GM04504 (cell line): ENCODE data around the gene ZNF521.

ENCODE experiments used
- DNase-seq: peaks from one replicate; pipeline ENCODE4 v3.0.0-alpha.2; 2012; ENCODE audit warnings: low read depth

Gene ZNF521

GRCh38 chr18:25167612-25168410 lies 184.2 kb downstream of the ZNF521 start:
- DNase-seq = no peak

- DNase-seq = no peak
Measured at GRCh38 chr18:25166113-25166512, 185.9 kb downstream of the ZNF521 start.

- peak; percentile 9 for DNase-seq
Measured at GRCh38 chr18:25164848-25165811, 186.8 kb downstream of the ZNF521 start.

GRCh38 chr18:25164211-25164847 lies 187.6 kb downstream of the ZNF521 start:
- no peak for DNase-seq

DNA sequence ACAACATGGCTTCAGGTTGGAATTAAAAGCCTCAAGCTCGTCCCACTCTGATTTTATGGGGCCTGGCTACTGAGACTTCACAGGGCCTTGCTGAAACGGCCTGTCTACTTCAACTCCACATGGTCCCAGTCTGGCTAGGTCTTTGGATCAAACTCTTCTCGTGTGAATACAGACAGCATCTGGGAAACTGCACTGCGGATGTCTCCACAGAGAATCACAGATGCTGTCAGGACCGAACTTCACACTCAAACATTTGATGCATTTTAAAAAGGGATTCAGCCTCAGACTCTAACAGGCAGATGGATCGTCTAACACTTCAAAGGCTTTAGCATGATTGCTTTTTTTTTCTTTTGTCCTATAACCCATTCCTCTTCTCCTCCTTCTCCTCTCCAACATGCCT lies 198.5 kb downstream of the ZNF521 start:
- no peak for DNase-seq

DNA sequence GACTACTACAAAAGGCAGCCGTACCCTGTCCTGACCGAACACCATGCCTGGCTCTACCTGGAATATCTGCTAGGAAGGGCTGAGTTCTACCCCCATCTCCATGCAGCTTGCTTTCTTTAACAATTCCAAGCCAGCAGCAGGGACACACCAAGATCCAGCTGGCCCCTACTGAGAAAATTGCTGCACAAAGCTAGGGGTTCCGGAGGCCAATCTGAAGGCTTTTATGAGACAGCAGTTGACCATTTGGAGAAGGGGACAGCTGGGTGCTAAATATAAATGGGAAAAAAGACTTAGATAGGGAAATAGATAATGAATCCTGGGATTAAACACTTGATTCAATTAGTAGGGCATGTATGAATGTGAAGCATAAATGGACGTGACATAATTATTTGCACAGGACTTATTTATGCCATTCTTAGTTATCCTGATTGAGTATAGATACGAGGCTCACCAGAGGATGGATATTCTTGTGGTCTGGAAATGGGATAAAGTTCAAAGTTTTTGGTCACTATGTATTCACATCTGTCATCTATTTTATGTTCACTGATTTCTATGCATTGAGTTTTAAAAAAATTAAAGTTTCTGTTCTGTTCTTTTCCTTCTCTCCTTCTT lies 204.0 kb downstream of the ZNF521 start:
- DNase-seq = no peak

GRCh38 chr18:25146512-25146910 lies 205.5 kb downstream of the ZNF521 start:
- DNase-seq = no peak

- DNase-seq = no peak
Measured at GRCh38 chr18:25145731-25146511, 206.0 kb downstream of the ZNF521 start.

GRCh38 chr18:25144820-25145219 lies 207.1 kb downstream of the ZNF521 start:
- peak; percentile 39 for DNase-seq

DNA sequence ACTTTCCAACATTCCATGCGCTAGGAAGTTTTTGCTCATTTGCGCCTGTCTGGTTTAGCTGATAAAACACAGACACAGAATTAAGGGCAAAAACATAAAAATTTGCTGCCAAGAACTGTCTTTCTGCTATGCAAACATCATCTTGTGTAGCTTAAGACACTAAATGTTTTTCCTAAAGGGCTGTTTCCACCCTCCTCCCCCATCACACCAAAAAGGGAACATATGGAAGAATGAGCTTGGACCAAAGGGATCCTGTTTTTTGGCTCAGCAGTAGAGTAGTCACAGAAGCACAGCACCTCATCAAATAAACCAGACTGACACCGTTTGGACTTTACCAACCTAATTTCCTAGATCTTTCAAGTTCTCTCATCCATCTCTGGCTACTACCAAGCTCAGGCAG lies 210.1 kb downstream of the ZNF521 start:
- no peak for DNase-seq

- no peak for DNase-seq
Measured at GRCh38 chr18:25141399-25141798, 210.6 kb downstream of the ZNF521 start.

DNA sequence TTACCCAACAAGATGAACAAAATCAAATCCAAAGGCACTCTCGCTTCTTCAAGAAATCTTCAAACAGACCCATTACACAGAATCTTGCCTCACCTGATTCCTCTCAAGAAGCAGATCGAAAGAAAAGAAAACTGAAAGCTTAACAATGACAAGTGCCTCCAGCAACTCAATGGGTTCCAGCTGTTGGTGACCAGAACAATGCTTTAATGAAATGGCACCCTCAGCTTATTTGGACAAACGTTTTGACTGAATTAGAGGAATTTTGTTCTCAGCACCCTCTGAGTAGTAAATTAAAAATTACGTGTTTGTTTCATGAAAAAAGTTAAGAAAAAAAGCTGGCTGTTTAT lies 211.0 kb downstream of the ZNF521 start:
- no peak for DNase-seq

- no peak for DNase-seq
Measured at GRCh38 chr18:25140124-25140961, 211.6 kb downstream of the ZNF521 start.

- no peak for DNase-seq
Measured at GRCh38 chr18:25137197-25137472, 214.8 kb downstream of the ZNF521 start.

DNA sequence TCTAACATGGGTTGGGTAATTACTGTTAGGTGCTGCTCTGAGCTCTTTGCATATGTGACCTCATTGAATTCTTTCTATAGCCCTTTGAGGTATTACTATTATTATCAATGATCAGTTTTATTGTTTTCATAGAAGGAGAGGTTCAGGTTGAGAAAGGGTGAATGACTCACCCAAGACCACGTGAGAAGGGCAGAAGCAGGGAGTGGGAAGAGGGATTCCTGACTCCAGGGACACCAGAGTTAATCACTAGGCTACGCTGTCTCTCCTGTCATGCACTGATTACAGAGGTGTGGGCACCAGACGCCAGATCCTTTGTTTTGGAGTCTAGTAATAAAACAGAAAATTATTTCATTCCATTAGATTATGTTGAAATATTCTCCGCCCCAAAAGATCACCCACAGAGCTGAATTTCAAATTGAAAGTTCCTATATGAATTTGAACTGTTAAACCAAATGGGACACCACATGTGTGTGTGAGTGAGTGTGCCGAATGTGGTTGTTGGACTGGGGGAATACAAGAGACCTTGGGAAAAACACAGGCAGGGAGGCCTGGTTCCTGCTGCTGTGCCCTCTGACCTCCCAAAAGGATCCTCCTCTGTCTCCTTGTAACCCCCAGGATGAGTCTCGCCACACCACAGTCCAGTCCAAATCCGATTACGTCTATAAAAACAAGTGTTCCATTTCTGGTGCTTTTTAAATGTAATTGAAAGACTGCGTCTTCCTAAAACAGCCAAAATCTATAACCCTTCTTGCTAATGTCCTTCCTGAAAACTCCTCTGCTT lies 215.4 kb downstream of the ZNF521 start:
- DNase-seq = no peak

- no peak for DNase-seq
Measured at GRCh38 chr18:25134861-25135260, 217.1 kb downstream of the ZNF521 start.

GRCh38 chr18:25133879-25134278 lies 218.1 kb downstream of the ZNF521 start:
- no peak for DNase-seq

DNA sequence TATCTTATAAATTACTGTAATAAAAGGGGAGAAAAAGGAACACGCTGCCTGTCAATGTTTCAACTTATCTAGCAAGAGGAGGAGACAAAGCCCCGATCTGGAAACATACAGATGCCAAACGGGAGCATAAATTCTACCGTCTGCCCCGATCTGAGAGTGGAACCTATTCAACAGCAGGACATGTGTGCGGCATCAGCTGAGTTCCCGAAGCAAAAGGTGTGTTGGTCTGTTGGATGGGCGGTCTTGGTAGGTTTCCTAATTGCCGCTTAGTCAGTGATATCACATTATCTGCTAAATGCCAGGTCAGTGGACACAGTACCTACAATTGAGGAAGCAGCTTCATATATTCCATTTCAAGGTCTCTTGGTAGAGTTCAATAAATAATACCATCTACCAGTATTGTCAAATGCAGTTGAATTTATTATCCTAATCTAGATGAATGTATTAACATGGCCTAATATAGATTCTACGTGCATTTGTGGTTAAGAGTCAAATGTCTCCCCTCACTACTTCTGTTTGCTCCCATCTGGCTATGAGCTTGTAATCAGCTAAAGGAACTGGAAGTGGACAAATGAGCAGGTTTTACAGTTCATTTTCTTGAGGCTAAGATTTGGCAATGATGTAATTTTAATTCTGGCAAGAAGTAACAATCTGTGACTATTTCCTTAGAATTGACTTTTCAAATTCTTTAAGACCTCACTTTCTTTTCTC lies 219.0 kb downstream of the ZNF521 start:
- no peak for DNase-seq

GRCh38 chr18:25126751-25127150 lies 225.2 kb downstream of the ZNF521 start:
- no peak for DNase-seq
